H1 (cell line): Measurements from ENCODE around the gene SIM2. TPM values are rescaled to one million over a fixed set of nuclear protein-coding genes. Genes with fewer than 3 reads are reported as not detected.

Experiments used
- CTCF ChIA-PET: fragments of 300-600 bp; sonication (Branson Sonifier 250); formaldehyde crosslinking; loops from one replicate; lab custom pipeline; 2021; ENCODE audit not compliant: partially characterized antibody; lab: Charles Lee
- POLR2A ChIA-PET: fragments of 300-600 bp; sonication (Branson Sonifier 250); formaldehyde crosslinking; loops from one replicate; lab custom pipeline; 2021; ENCODE audit warnings: inconsistent platforms; ENCODE audit not compliant: partially characterized antibody; lab: Charles Lee
- DNase-seq, 2 experiments: peaks; one replicate each; pipeline versions ENCODE4 v3.0.0 to v3.0.0-alpha.2; 2010 to 2022; ENCODE audit warnings: low spot score in 2 of 2, low read depth in 1 of 2, mixed read lengths in 1 of 2
- FAIRE-seq: peaks from 2 replicates; lab custom pipeline; 2011; peaks lifted over from hg19 to GRCh38; lab: Jason Lieb, UNC
- H2AFZ ChIP-seq: 2 replicates; pipeline ENCODE4 v1.8.1; 2012; ENCODE audit warnings: low read length, inconsistent platforms
- H2AK5ac ChIP-seq: 2 replicates; pipeline ENCODE4 v1.6.1; 2013; ENCODE audit warnings: low read depth, low read length
- H2BK120ac ChIP-seq: replicated peaks from 2 replicates; pipeline ENCODE3; 2013; ENCODE audit warnings: low read depth, low read length, inconsistent platforms
- H2BK12ac ChIP-seq: 2 replicates; pipeline ENCODE4 v1.6.1; 2013; ENCODE audit warnings: low read depth, low read length
- H2BK15ac ChIP-seq: 2 replicates; pipeline ENCODE4 v1.6.1; 2013; ENCODE audit warnings: low read length
- H2BK20ac ChIP-seq: 2 replicates; pipeline ENCODE4 v1.6.1; 2013; ENCODE audit warnings: low read length
- H2BK5ac ChIP-seq: 2 replicates; pipeline ENCODE4 v1.6.1; 2013; ENCODE audit warnings: low read depth, low read length
- H3K14ac ChIP-seq: 2 replicates; pipeline ENCODE4 v1.6.1; 2013; ENCODE audit warnings: inconsistent platforms; ENCODE audit not compliant: insufficient read length
- H3K18ac ChIP-seq: 2 replicates; pipeline ENCODE4 v1.6.1; 2013; ENCODE audit warnings: low read length; ENCODE audit errors: extremely low read depth
- H3K23ac ChIP-seq: 2 replicates; pipeline ENCODE4 v1.6.1; 2013; ENCODE audit warnings: inconsistent platforms; ENCODE audit not compliant: insufficient read length
- H3K23me2 ChIP-seq: 2 replicates; pipeline ENCODE4 v1.6.1; 2013; ENCODE audit warnings: low read depth, low read length
- H3K27ac ChIP-seq: 2 replicates; pipeline ENCODE4 v1.6.1; 2011; ENCODE audit warnings: low read depth, low read length, inconsistent platforms
- H3K27me3 ChIP-seq, 4 experiments: replicated peaks in 1 of 4; 1 replicate in 1 of 4; 2 replicates in 3 of 4; pipeline versions ENCODE4 v1.6.1 to v1.8.1; 2011 to 2013; ENCODE audit warnings: low read length in 3 of 4, mild to moderate bottlenecking in 3 of 4, inconsistent platforms in 2 of 4, mixed read lengths in 2 of 4, moderate library complexity in 1 of 4; ENCODE audit not compliant: control insufficient read depth in 3 of 4, insufficient read depth in 3 of 4; ENCODE audit errors: extremely low read depth in 1 of 4
- H3K36me3 ChIP-seq, 4 experiments: 2 replicates each; pipeline versions ENCODE4 v1.6.1 to v1.8.1; 2011 to 2013; ENCODE audit warnings: mild to moderate bottlenecking in 4 of 4, low read length in 3 of 4, moderate library complexity in 2 of 4, control low read depth in 1 of 4, inconsistent platforms in 1 of 4; ENCODE audit not compliant: insufficient read depth in 4 of 4, control insufficient read depth in 2 of 4
- H3K4ac ChIP-seq: replicated peaks from 2 replicates; pipeline ENCODE3; 2013; ENCODE audit warnings: low read length, low read depth, mixed read lengths, inconsistent platforms; ENCODE audit not compliant: insufficient read length
- H3K4me1 ChIP-seq, 4 experiments: replicated peaks in 1 of 4; 1 replicate in 1 of 4; 2 replicates in 3 of 4; pipeline versions ENCODE4 v1.6.1 to v1.8.1; 2011 to 2013; ENCODE audit warnings: low read length in 3 of 4, inconsistent platforms in 2 of 4, mixed read lengths in 1 of 4; ENCODE audit not compliant: insufficient read depth in 4 of 4, control insufficient read depth in 3 of 4
- H3K4me2 ChIP-seq, 2 experiments: 2 replicates each; pipeline versions ENCODE4 v1.6.1 to v1.8.1; 2011 to 2013; ENCODE audit warnings: low read depth in 2 of 2, low read length in 2 of 2, control low read depth in 1 of 2, inconsistent platforms in 1 of 2, mild to moderate bottlenecking in 1 of 2; ENCODE audit not compliant: insufficient read depth in 1 of 2
- H3K4me3 ChIP-seq, 4 experiments: fragments of 200-600, 300-600 bp in 1 of 4; sonication (generic), shearing (Covaris generic), sonication (Bioruptor Twin) in 1 of 4; 2 replicates each; pipeline versions ENCODE4 v1.5.1 to v1.8.1; 2011 to 2016; ENCODE audit warnings: low read length in 4 of 4, low read depth in 3 of 4, control low read depth in 2 of 4, inconsistent platforms in 2 of 4, mild to moderate bottlenecking in 2 of 4, mixed read lengths in 1 of 4, moderate library complexity in 1 of 4; ENCODE audit not compliant: insufficient read depth in 2 of 4; ENCODE audit errors: extremely low read depth in 1 of 4
- H3K56ac ChIP-seq: replicated peaks from 2 replicates; pipeline ENCODE3; 2013; ENCODE audit warnings: low read depth, mild to moderate bottlenecking, mixed read lengths, low read length, inconsistent platforms; ENCODE audit not compliant: insufficient read length
- H3K79me1 ChIP-seq: 2 replicates; pipeline ENCODE4 v1.6.1; 2013; ENCODE audit warnings: low read depth, low read length, control low read depth
- H3K79me2 ChIP-seq, 2 experiments: 2 replicates each; pipeline versions ENCODE4 v1.6.1 to v1.8.1; 2012 to 2013; ENCODE audit warnings: low read length in 2 of 2, mild to moderate bottlenecking in 2 of 2, inconsistent platforms in 1 of 2; ENCODE audit not compliant: insufficient read depth in 2 of 2, control insufficient read depth in 1 of 2
- H3K9ac ChIP-seq, 4 experiments: replicated peaks in 1 of 4; 1 replicate in 1 of 4; 2 replicates in 3 of 4; pipeline versions ENCODE4 v1.6.1 to v1.8.1; 2011 to 2013; ENCODE audit warnings: low read depth in 3 of 4, low read length in 3 of 4, control low read depth in 2 of 4, mild to moderate bottlenecking in 2 of 4, moderate library complexity in 2 of 4, inconsistent platforms in 1 of 4; ENCODE audit errors: extremely low read depth in 1 of 4
- H3K9me3 ChIP-seq, 2 experiments: 2 replicates each; pipeline versions ENCODE4 v1.6.1 to v1.8.1; 2012 to 2013; ENCODE audit warnings: mild to moderate bottlenecking in 2 of 2, moderate library complexity in 2 of 2, control low read depth in 1 of 2, inconsistent platforms in 1 of 2, low read depth in 1 of 2, low read length in 1 of 2, mixed read lengths in 1 of 2; ENCODE audit not compliant: insufficient read depth in 2 of 2
- H4K20me1 ChIP-seq, 2 experiments: replicated peaks in 1 of 2; 2 replicates each; pipeline versions ENCODE3 to v1.8.1; 2011 to 2013; ENCODE audit warnings: inconsistent platforms in 2 of 2, low read length in 2 of 2, mild to moderate bottlenecking in 1 of 2; ENCODE audit not compliant: insufficient read depth in 2 of 2, control insufficient read depth in 1 of 2
- H4K5ac ChIP-seq: 2 replicates; pipeline ENCODE4 v1.6.1; 2013; ENCODE audit warnings: low read length, low read depth, mixed read lengths, inconsistent platforms; ENCODE audit not compliant: insufficient read length
- H4K8ac ChIP-seq: 2 replicates; pipeline ENCODE4 v1.8.0; 2013; ENCODE audit warnings: mild to moderate bottlenecking, moderate library complexity, low read length, inconsistent platforms; ENCODE audit not compliant: insufficient read depth; ENCODE audit errors: extremely low read depth
- H4K91ac ChIP-seq: replicated peaks from 2 replicates; pipeline ENCODE3; 2013; ENCODE audit warnings: low read length, mixed read lengths, inconsistent platforms; ENCODE audit not compliant: insufficient read length
- POLR2AphosphoS5 ChIP-seq: IDR thresholded peaks from 2 replicates; pipeline ENCODE4 v1.6.1; 2011; ENCODE audit warnings: low read depth, low read length
- SRF ChIP-seq: IDR thresholded peaks from 2 replicates; pipeline ENCODE4 v1.6.1; 2011; ENCODE audit warnings: mild to moderate bottlenecking, low read depth, low read length, moderate library complexity
- WGBS, 2 experiments: shearing (Covaris generic) in 1 of 2; methylation state at CpG; one replicate each; pipeline versions ENCODE4 v1.1.6 to v1.1.7; 2013 to 2015; ENCODE audit warnings: low lambda C conversion rate in 2 of 2, mixed read lengths in 2 of 2, inconsistent platforms in 1 of 2, low coverage in 1 of 2, missing lambda C conversion rate in 1 of 2; ENCODE audit not compliant: insufficient replicate concordance in 2 of 2, insufficient coverage in 1 of 2, insufficient read length in 1 of 2; ENCODE audit errors: extremely low coverage in 1 of 2, missing lambda C conversion rate in 1 of 2; 5-methylcytosine and 5-hydroxymethylcytosine counted together
- polyA plus RNA-seq, 7 experiments: library from polyadenylated mRNA; depleted of rRNA in 3 of 7; stranded (reverse) in 5 of 7; unstranded in 2 of 7; fragments of >200 nt in 5 of 7; fragments of 200-250 nt in 2 of 7; gene quantifications; 1 replicate in 5 of 7; 2 replicates in 1 of 7; 4 replicates in 1 of 7; pipeline versions ENCODE4 v1.2.1 to v1.2.3, GENCODE V29; 2011 to 2013; ENCODE audit warnings: missing spikeins in 2 of 7, mixed read lengths in 2 of 7
- total RNA-seq: library from RNA; stranded (reverse); fragmentation: NEBNext Ultra II Directional; extraction: Animal tissue kit (Norgen Biotek cat#: 25700); gene quantifications from 2 replicates; pipeline ENCODE4 v1.2.1, GENCODE V29; 2021

Gene SIM2
- total and polyA plus RNA-seq, 2 of the 8 experiments (the other 6 are each of a cell fraction or from before 2014, with no cell fraction given) = 0.05 to 0.26 TPM

DNA sequence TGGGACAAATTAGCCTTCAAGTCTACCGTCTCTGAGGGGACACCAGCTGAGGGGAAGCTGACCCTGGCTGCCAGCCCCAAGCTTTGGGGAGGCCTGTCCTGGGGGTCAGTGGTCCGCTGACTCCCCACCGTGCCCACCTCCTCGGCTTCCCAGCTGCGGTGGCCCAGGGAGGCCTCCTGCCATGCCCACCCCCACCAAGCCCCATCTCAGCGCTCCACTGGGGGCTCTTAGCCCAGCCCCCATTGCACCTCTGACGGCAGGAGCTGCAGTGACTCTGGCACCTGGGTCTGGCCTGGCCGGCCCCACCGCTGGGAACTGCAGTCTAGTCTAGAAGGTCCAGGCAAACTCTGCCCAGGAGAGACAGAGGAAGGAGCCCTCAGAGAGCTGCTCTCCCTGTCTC, 30.2 kb upstream of the SIM2 start:
- no peaks in the 10 kb centered on the region for H3K79me2 ChIP-seq
- no peak overlapping the region for H3K9ac ChIP-seq
- peaks cover 0 to 2% of the 10 kb centered on the region in 2 experiments for H4K20me1 ChIP-seq
- TF ChIP-seq SRF = no peak
- no peak for TF ChIP-seq POLR2AphosphoS5
- TF ChIP-seq, all 59 proteins: peak for 0
- Histone ChIP-seq H3K23ac (no peak overlapping the region), H3K79me1 (no peaks in the 10 kb centered on the region), H2BK12ac (no peak overlapping the region), H3K27ac (no peak overlapping the region), H3K14ac (no peak overlapping the region), H2BK120ac (no peak overlapping the region), H2AK5ac (no peak overlapping the region), H2BK5ac (no peak overlapping the region), H3K4me3 (no peak overlapping the region), H4K8ac (no peak overlapping the region), H4K91ac (no peak overlapping the region), H2BK20ac (no peak overlapping the region), H3K36me3 (no peaks in the 10 kb centered on the region), H3K56ac (no peak overlapping the region), H2AFZ (no peak overlapping the region), H3K4me1 (no peaks in the 10 kb centered on the region), H3K27me3 (no peaks in the 10 kb centered on the region; a peak in 2 of 7 replicates), H3K23me2 (no peaks in the 10 kb centered on the region; the same call in 1 of the 2 replicates), H2BK15ac (no peak overlapping the region), H4K5ac (no peak overlapping the region), H3K4me2 (no peak overlapping the region), H3K18ac (no peak overlapping the region), H3K9me3 (no peaks in the 10 kb centered on the region), H3K4ac (no peak overlapping the region)
- POLR2A ChIA-PET = interaction anchor here (1.3 kb wide), 1 partner anchor 42 kb away, joined by 3 read pairs; no protein-coding TSS in a partner anchor
- no peak for FAIRE-seq
- 92% methylated on average over 9 of the region's 9 CpGs; no CpG with 5 or more reads in 1 of the 2 experiments for WGBS, 2 experiments
- CTCF ChIA-PET = interaction anchor here (0.7 to 1.7 kb wide), 5 partner anchors 15 to 62 kb away, joined by 3 to 5 read pairs (median 4); no protein-coding TSS in a partner anchor
- no peak for DNase-seq
